K562 (cell line): ENCODE measurements around the gene EBI3. TPM values are rescaled to one million over a fixed set of nuclear protein-coding genes. Genes with fewer than 3 reads are reported as not detected.
A peak's percentile ranks its signal among the peaks of the same experiment; 100 is the strongest.

Experiments used
- ATAC-seq: fragments of 200-7000 bp; cut with Tn5 transposase; 3 replicates; pipeline ENCODE4 v1.9.1; 2020; ENCODE audit warnings: moderate library complexity
- BruUV-seq: library from RNA; stranded (reverse); fragments of 400-500 nt; replicated peaks from 2 replicates; lab custom pipeline; 2021; lab: Mats Ljungman, UMichigan
- CTCF ChIA-PET: fragments of 300-600 bp; formaldehyde crosslinking; extraction: SDS; loops from one replicate; lab custom pipeline; 2021; ENCODE audit warnings: low intra/inter-chr PET ratio; lab: Yijun Ruan, JAX
- POLR2A ChIA-PET: fragments of 300-600, 350-650 bp; sonication (Branson Sonifier 250); formaldehyde crosslinking; extraction: SDS; loops from one replicate; lab custom pipeline; 2021; ENCODE audit warnings: antibody characterized with exemption, inconsistent platforms; lab: Yijun Ruan, JAX
- DNase-seq, 4 experiments: peaks; one replicate each; pipeline versions ENCODE4 v3.0.0 to v3.0.0-alpha.2; 2011 to 2018; ENCODE audit warnings: low spot score in 3 of 4, mixed read lengths in 3 of 4; ENCODE audit errors: extremely low read depth in 1 of 4
- FAIRE-seq: peaks from 2 replicates; lab custom pipeline; 2011; peaks lifted over from hg19 to GRCh38; lab: Jason Lieb, UNC
- H2AFZ ChIP-seq: 2 replicates; pipeline ENCODE4 v1.6.0; 2011; ENCODE audit warnings: low read depth, low read length, control low read depth, inconsistent platforms
- H3K27ac ChIP-seq: fragments of 200-600 bp; 3 replicates; pipeline ENCODE4 v1.8.0; 2011; ENCODE audit warnings: low read depth, mild to moderate bottlenecking, control low read depth, inconsistent platforms, low read length, moderate library complexity, mixed read lengths; ENCODE audit errors: extremely low read depth
- H3K27me3 ChIP-seq, 2 experiments: fragments of 300-600 bp in 1 of 2; 2 replicates in 1 of 2; 3 replicates in 1 of 2; pipeline versions ENCODE4 v1.6.0 to v1.8.0; 2011; ENCODE audit warnings: inconsistent platforms in 2 of 2, low read length in 2 of 2, mild to moderate bottlenecking in 1 of 2, mixed read lengths in 1 of 2, moderate library complexity in 1 of 2; ENCODE audit not compliant: control insufficient read depth in 2 of 2, insufficient read depth in 2 of 2
- H3K36me3 ChIP-seq: fragments of 300-600 bp; 3 replicates; pipeline ENCODE4 v1.8.0; 2011; ENCODE audit warnings: mild to moderate bottlenecking, low read length, inconsistent platforms; ENCODE audit not compliant: control insufficient read depth, insufficient read depth
- H3K4me1 ChIP-seq, 2 experiments: fragments of 200-600 bp in 1 of 2; replicated peaks in 1 of 2; 2 replicates in 1 of 2; 3 replicates in 1 of 2; pipeline versions ENCODE4 v1.5.1 to v1.8.0; 2011; ENCODE audit warnings: inconsistent platforms in 2 of 2, low read length in 2 of 2, mild to moderate bottlenecking in 1 of 2, mixed read lengths in 1 of 2, moderate library complexity in 1 of 2; ENCODE audit not compliant: control insufficient read depth in 2 of 2, insufficient read depth in 2 of 2
- H3K4me2 ChIP-seq: 2 replicates; pipeline ENCODE4 v1.6.1; 2011; ENCODE audit warnings: low read length, control low read depth, inconsistent platforms, mixed read lengths; ENCODE audit not compliant: insufficient read depth
- H3K4me3 ChIP-seq: fragments of 200-600 bp; sonication (generic), shearing (Covaris generic); 2 replicates; pipeline ENCODE4 v1.5.1; 2016; ENCODE audit warnings: control low read depth, inconsistent platforms
- H3K79me2 ChIP-seq: fragments of 200-600 bp; 3 replicates; pipeline ENCODE4 v1.8.0; 2011; ENCODE audit warnings: low read length, inconsistent platforms; ENCODE audit not compliant: control insufficient read depth, insufficient read depth
- H3K9ac ChIP-seq, 2 experiments: 2 replicates each; pipeline versions ENCODE4 v1.6.0 to v1.6.1; 2011; ENCODE audit warnings: low read depth in 2 of 2, low read length in 2 of 2, control low read depth in 1 of 2, inconsistent platforms in 1 of 2, mild to moderate bottlenecking in 1 of 2, mixed read lengths in 1 of 2; ENCODE audit not compliant: insufficient read depth in 1 of 2
- H3K9me1 ChIP-seq: one replicate; pipeline ENCODE4 v1.6.0; 2011; ENCODE audit warnings: inconsistent platforms, mild to moderate bottlenecking, low read length, moderate library complexity; ENCODE audit not compliant: control insufficient read depth, insufficient read depth
- H3K9me3 ChIP-seq: replicated peaks from 2 replicates; pipeline ENCODE4 v1.5.1; 2011; ENCODE audit warnings: low read depth, low read length, inconsistent platforms; ENCODE audit not compliant: control insufficient read depth, insufficient read depth
- H4K20me1 ChIP-seq: replicated peaks from 2 replicates; pipeline ENCODE4 v1.6.1; 2011; ENCODE audit warnings: low read length, inconsistent platforms, mixed read lengths; ENCODE audit not compliant: control insufficient read depth, insufficient read depth
- CHD2 ChIP-seq: IDR thresholded peaks from 2 replicates; pipeline ENCODE4 v1.6.1; 2011; ENCODE audit warnings: low read depth, low read length
- EGR1 ChIP-seq: fragments of 450-650 bp; conservative IDR thresholded peaks from 2 replicates; pipeline ENCODE4 v1.6.1; 2017; ENCODE audit warnings: mild to moderate bottlenecking
- HINFP ChIP-seq: fragments of 450-650 bp; conservative IDR thresholded peaks from 2 replicates; pipeline ENCODE4 v1.6.1; 2016; ENCODE audit warnings: missing genetic modification characterization, low read depth, mild to moderate bottlenecking, control low read depth, missing compliant biosample characterization
- RBM39 ChIP-seq: fragments of 200-400 bp; formaldehyde crosslinking; optimal IDR thresholded peaks from 2 replicates; pipeline ENCODE3; 2018; ENCODE audit warnings: low read depth, low read length
- STAT5A ChIP-seq: IDR thresholded peaks from 2 replicates; pipeline ENCODE4 v1.6.1; 2012; ENCODE audit warnings: low read length, inconsistent platforms, borderline replicate concordance
- ZBTB1 ChIP-seq: sonication (generic); formaldehyde crosslinking; IDR thresholded peaks from 2 replicates; pipeline ENCODE4 v1.8.1; 2023; ENCODE audit warnings: missing genetic modification reagents, low read depth, mild to moderate bottlenecking, borderline replicate concordance
- ZBTB7A ChIP-seq: IDR thresholded peaks from 2 replicates; pipeline ENCODE4 v1.6.1; 2011; ENCODE audit warnings: low read depth, mild to moderate bottlenecking, low read length, moderate library complexity, borderline replicate concordance; ENCODE audit not compliant: control insufficient read depth
- WGBS: fragments of 100-300 bp; shearing (Covaris generic); methylation state at CpG from one replicate; pipeline ENCODE4 v1.1.6; 2016; ENCODE audit warnings: low coverage, mixed read lengths; ENCODE audit not compliant: insufficient coverage; ENCODE audit errors: missing lambda C conversion rate; 5-methylcytosine and 5-hydroxymethylcytosine counted together
- in situ Hi-C: fragments of 300-500 bp; cut with MboI; formaldehyde crosslinking; loops from 4 replicates; pipeline ENCODE4 v1.15.0; 2018; ENCODE audit warnings: inconsistent platforms, mixed read lengths
- intact Hi-C: fragments of 100-400 bp; cut with micrococcal nuclease; formaldehyde crosslinking; loops from 2 replicates; pipeline ENCODE4 v1.14.2; 2022
- polyA plus RNA-seq, 8 experiments: library from polyadenylated mRNA; depleted of rRNA in 4 of 8; stranded (reverse) in 5 of 8; unstranded in 3 of 8; fragments of >200 nt; fragmentation: Nextera tagmentation in 2 of 8; fragmentation: Illumina TruSeq in 1 of 8; extraction: Ambion mirVana in 2 of 8; extraction: Trizol in 1 of 8; gene quantifications; 2 replicates each; pipeline versions ENCODE4 v1.2.1 to v1.2.3, GENCODE V29; 2011 to 2014; ENCODE audit warnings: inconsistent platforms in 1 of 8, missing spikeins in 1 of 8
- total RNA-seq, 7 experiments: library from RNA; depleted of rRNA in 6 of 7; stranded (reverse); fragments of >200 nt in 6 of 7; fragmentation: Illumina TruSeq in 2 of 7; extraction: Trizol in 2 of 7; gene quantifications; 2 replicates each; pipeline versions ENCODE4 v1.2.1 to v1.2.3, GENCODE V29; 2011 to 2021; ENCODE audit warnings: low replicate concordance in 1 of 7

The EBI3 gene
- total and polyA plus RNA-seq, 9 of the 15 experiments (the other 6 are each of a cell fraction or from before 2014, with no cell fraction given): 0.08 to 0.35 (median 0.22) TPM; not detected in 6

GRCh38 chr19:4224470-4224869 is 4.9 kb upstream of the EBI3 start:
- Histone ChIP-seq H3K4me3 (no peak overlapping the region), H3K4me1 (peaks cover 8 to 25% of the 10 kb centered on the region in 2 experiments; a peak in 4 of 5 replicates), H3K9me1 (no peaks in the 10 kb centered on the region), H3K79me2 (no peaks in the 10 kb centered on the region), H3K36me3 (no peaks in the 10 kb centered on the region)
- intact Hi-C loops: no loop called here
- ATAC-seq (peak; percentile 52; the same call in 2 of the 3 replicates), DNase-seq (peak in 3 of 4 experiments; percentile 13 to 34 (median 33))
- peak; percentile 41 for TF ChIP-seq RBM39
- peak; percentile 60; the same call in 1 of the 2 replicates for TF ChIP-seq ZBTB7A
- peak; percentile 23; the same call in 1 of the 2 replicates for TF ChIP-seq CHD2
- no peak for TF ChIP-seq HINFP (tag)
- TF ChIP-seq ZBTB1 (CRISPR knock-in tag): 0 out of 2 replicates have a peak, but pooled peaks have one; percentile 30
- TF ChIP-seq STAT5A: no peak
- peak; percentile 57 for TF ChIP-seq EGR1
- TF ChIP-seq, all 486 proteins: peak for 5
- no peak overlapping the region for H2AFZ ChIP-seq
- H3K27me3 ChIP-seq: peaks cover 0 to 21% of the 10 kb centered on the region in 2 experiments; a peak in 2 of 5 replicates
- in situ Hi-C loops: no loop called here
- ChIA-PET POLR2A (no interaction called here), CTCF (no interaction called here)
- H3K9me3 ChIP-seq: no peaks in the 10 kb centered on the region
- no peak for FAIRE-seq
- peak overlapping the region in 1 of 2 experiments; percentile 62; a peak in 2 of 4 replicates for H3K9ac ChIP-seq
- H3K27ac ChIP-seq: no peak overlapping the region
- H3K4me2 ChIP-seq: no peak overlapping the region
- BruUV-seq: no TSS peak
- WGBS: 22% methylated on average over 15 of the region's 15 CpGs
- H4K20me1 ChIP-seq: 0 out of 2 replicates have a peak, but pooled peaks cover 4% of the 10 kb centered on the region
